SK-N-SH (cell line): ENCODE results near the gene VAMP1.
"Not testable (repeated sequence)": the region's sequence is repeated elsewhere in the genome, so short reads cannot be mapped to it uniquely, and the experiment has no call there.

Experiments used
- CTCF ChIP-seq: fragments of 200-600 bp; sonication (generic); IDR thresholded peaks from 2 replicates; pipeline ENCODE4 v1.6.1; 2017; ENCODE audit warnings: antibody characterized with exemption, mild to moderate bottlenecking, moderate library complexity
- FOSL2 ChIP-seq: IDR thresholded peaks from 2 replicates; pipeline ENCODE4 v1.4.0; 2012; ENCODE audit warnings: low read depth, mild to moderate bottlenecking, moderate library complexity, borderline replicate concordance
- FOXM1 ChIP-seq: IDR thresholded peaks from 2 replicates; pipeline ENCODE4 v1.4.0; 2012; ENCODE audit warnings: low read depth, mild to moderate bottlenecking
- GABPA ChIP-seq: IDR thresholded peaks from 2 replicates; pipeline ENCODE4 v1.4.0; 2012; ENCODE audit warnings: low read depth, mild to moderate bottlenecking
- GATA2 ChIP-seq: sonication (generic); formaldehyde crosslinking; IDR thresholded peaks from 2 replicates; pipeline ENCODE4 v1.5.0; 2020; ENCODE audit warnings: mild to moderate bottlenecking, missing genetic modification reagents
- MEF2A ChIP-seq: IDR thresholded peaks from 2 replicates; pipeline ENCODE4 v1.4.0; 2012; ENCODE audit warnings: low read depth, borderline replicate concordance
- RXRA ChIP-seq: IDR thresholded peaks from 2 replicates; pipeline ENCODE4 v1.4.0; 2012; ENCODE audit warnings: low read depth, mild to moderate bottlenecking, borderline replicate concordance
- TCF12 ChIP-seq: IDR thresholded peaks from 2 replicates; pipeline ENCODE4 v1.4.0; 2012
- TEAD4 ChIP-seq: IDR thresholded peaks from 2 replicates; pipeline ENCODE4 v1.4.0; 2012; ENCODE audit warnings: mild to moderate bottlenecking, borderline replicate concordance; ENCODE audit not compliant: insufficient read depth
- YY1 ChIP-seq: IDR thresholded peaks from 2 replicates; pipeline ENCODE4 v1.4.0; 2012; ENCODE audit warnings: low read depth, mild to moderate bottlenecking
- TF ChIP-seq, protein P1 (sequence below): fragments of 150-350 bp; IDR thresholded peaks from 2 replicates; pipeline ENCODE4 v1.6.1; 2017; ENCODE audit warnings: antibody characterized with exemption, low read length, low read depth, borderline replicate concordance

- not testable (repeated sequence) for TF ChIP-seq CTCF; FOXM1; YY1; GABPA; FOSL2; TCF12; MEF2A; GATA2 (CRISPR knock-in tag); RXRA; TEAD4
- TF ChIP-seq, protein P1, sequence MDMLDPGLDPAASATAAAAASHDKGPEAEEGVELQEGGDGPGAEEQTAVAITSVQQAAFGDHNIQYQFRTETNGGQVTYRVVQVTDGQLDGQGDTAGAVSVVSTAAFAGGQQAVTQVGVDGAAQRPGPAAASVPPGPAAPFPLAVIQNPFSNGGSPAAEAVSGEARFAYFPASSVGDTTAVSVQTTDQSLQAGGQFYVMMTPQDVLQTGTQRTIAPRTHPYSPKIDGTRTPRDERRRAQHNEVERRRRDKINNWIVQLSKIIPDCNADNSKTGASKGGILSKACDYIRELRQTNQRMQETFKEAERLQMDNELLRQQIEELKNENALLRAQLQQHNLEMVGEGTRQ, result not testable (repeated sequence)
Measured at GRCh38 chr12:6475233-6475975, 4.9 kb upstream of the VAMP1 start.
